MM.1S (cell line): ENCODE data around the gene CPSF3.

Source experiments
- DNase-seq: peaks from one replicate; pipeline ENCODE4 v3.0.0-alpha.2; 2015
- H2AFZ ChIP-seq: fragments of 300-600 bp; sonication (generic); 2 replicates; pipeline ENCODE4 v1.6.0; 2016; ENCODE audit warnings: antibody characterized with exemption, low read length
- H3F3A ChIP-seq: fragments of 300-600 bp; sonication (generic); 2 replicates; pipeline ENCODE4 v1.6.1; 2016; ENCODE audit warnings: mild to moderate bottlenecking, antibody characterized with exemption, low read length, moderate library complexity, mixed read lengths; ENCODE audit not compliant: insufficient read depth
- H3K27ac ChIP-seq: fragments of 300-600 bp; sonication (generic); 2 replicates; pipeline ENCODE4 v1.5.1; 2016; ENCODE audit warnings: mild to moderate bottlenecking, low read length
- H3K27me3 ChIP-seq: fragments of 300-600 bp; sonication (generic); replicated peaks from 2 replicates; pipeline ENCODE4 v1.6.0; 2016; ENCODE audit warnings: low read length; ENCODE audit not compliant: insufficient read depth
- H3K36me3 ChIP-seq: fragments of 300-600 bp; sonication (generic); replicated peaks from 2 replicates; pipeline ENCODE4 v1.6.1; 2016; ENCODE audit warnings: mild to moderate bottlenecking, low read length, mixed read lengths; ENCODE audit not compliant: insufficient read depth
- H3K4me1 ChIP-seq: fragments of 300-600 bp; sonication (generic); 2 replicates; pipeline ENCODE4 v1.6.1; 2016; ENCODE audit warnings: low read length, mixed read lengths
- H3K4me2 ChIP-seq: fragments of 300-600 bp; sonication (generic); 2 replicates; pipeline ENCODE4 v1.6.0; 2016; ENCODE audit warnings: low read depth, low read length
- H3K4me3 ChIP-seq: fragments of 300-600 bp; sonication (generic); 2 replicates; pipeline ENCODE4 v1.5.1; 2016; ENCODE audit warnings: low read length, mixed read lengths
- H3K79me2 ChIP-seq: fragments of 300-600 bp; sonication (generic); 2 replicates; pipeline ENCODE4 v1.6.1; 2016; ENCODE audit warnings: mixed run types, low read length, mixed read lengths
- H3K9ac ChIP-seq: fragments of 300-600 bp; sonication (generic); 2 replicates; pipeline ENCODE4 v1.6.1; 2016; ENCODE audit warnings: low read length, mixed read lengths
- H3K9me2 ChIP-seq: fragments of 300-600 bp; sonication (generic); replicated peaks from 2 replicates; pipeline ENCODE4 v1.6.1; 2016; ENCODE audit warnings: mild to moderate bottlenecking, low read length, mixed read lengths; ENCODE audit not compliant: insufficient read depth
- H3K9me3 ChIP-seq: fragments of 300-600 bp; sonication (generic); replicated peaks from 2 replicates; pipeline ENCODE4 v1.6.1; 2016; ENCODE audit warnings: mild to moderate bottlenecking, low read length, mixed read lengths; ENCODE audit not compliant: insufficient read depth
- H4K20me1 ChIP-seq: fragments of 300-600 bp; sonication (generic); 2 replicates; pipeline ENCODE4 v1.6.1; 2016; ENCODE audit warnings: mild to moderate bottlenecking, low read length, moderate library complexity, mixed read lengths; ENCODE audit not compliant: insufficient read depth
- CTCF ChIP-seq: fragments of 300-600 bp; sonication (generic); IDR thresholded peaks from 2 replicates; pipeline ENCODE4 v1.5.1; 2016; ENCODE audit warnings: antibody characterized with exemption, low read length, mixed read lengths
- EZH2 ChIP-seq: fragments of 300-600 bp; sonication (generic); optimal IDR thresholded peaks from 2 replicates; pipeline ENCODE3; 2017; ENCODE audit warnings: low read depth, mild to moderate bottlenecking, antibody characterized with exemption, low read length, mixed read lengths
- EZH2phosphoT487 ChIP-seq: fragments of 300-600 bp; sonication (generic); IDR thresholded peaks from 2 replicates; pipeline ENCODE4 v1.6.1; 2018; ENCODE audit warnings: antibody characterized with exemption, low read length

Gene CPSF3

GRCh38 chr2:9472511-9472910 lies 49.1 kb downstream of the CPSF3 start:
- no peak overlapping the region for H3K9ac ChIP-seq
- no peaks in the 10 kb centered on the region for H3K36me3 ChIP-seq

GRCh38 chr2:9473308-9473984 lies 50.0 kb downstream of the CPSF3 start:
- Histone ChIP-seq H3K4me1 (no peaks in the 10 kb centered on the region), H3K4me3 (no peak overlapping the region), H3K36me3 (no peaks in the 10 kb centered on the region), H3K9me3 (no peaks in the 10 kb centered on the region), H3F3A (0 out of 2 replicates have a peak, but pooled peaks cover 10% of the 10 kb centered on the region), H3K9ac (no peak overlapping the region), H3K79me2 (no peaks in the 10 kb centered on the region), H3K27ac (no peak overlapping the region), H3K9me2 (no peaks in the 10 kb centered on the region), H4K20me1 (no peaks in the 10 kb centered on the region), H3K4me2 (no peak overlapping the region; the same call in 1 of the 2 replicates), H2AFZ (peak overlapping the region; percentile 77), H3K27me3 (no peaks in the 10 kb centered on the region)
- TF ChIP-seq EZH2phosphoT487 (no peak), CTCF (no peak), EZH2 (no peak)
- DNase-seq = no peak

More at GRCh38 chr2:9472511-9472910, 49.1 kb downstream of the CPSF3 start:
- Histone ChIP-seq H3K4me3 (no peak overlapping the region), H3K4me2 (no peak overlapping the region), H3K9me3 (no peaks in the 10 kb centered on the region), H2AFZ (no peak overlapping the region), H4K20me1 (no peaks in the 10 kb centered on the region), H3F3A (0 out of 2 replicates have a peak, but pooled peaks cover 10% of the 10 kb centered on the region), H3K9me2 (no peaks in the 10 kb centered on the region), H3K4me1 (no peaks in the 10 kb centered on the region), H3K27ac (no peak overlapping the region), H3K27me3 (no peaks in the 10 kb centered on the region), H3K79me2 (no peaks in the 10 kb centered on the region)
- no peak for DNase-seq
- TF ChIP-seq EZH2 (no peak), CTCF (no peak), EZH2phosphoT487 (no peak)

GRCh38 chr2:9473985-9474360 lies 50.5 kb downstream of the CPSF3 start:
- DNase-seq = no peak
- no peaks in the 10 kb centered on the region for H3K27me3 ChIP-seq
- H3K36me3 ChIP-seq = no peaks in the 10 kb centered on the region
- no peaks in the 10 kb centered on the region for H3K79me2 ChIP-seq
- H4K20me1 ChIP-seq = no peaks in the 10 kb centered on the region
- H3K27ac ChIP-seq = no peak overlapping the region
- peak overlapping the region; percentile 77 for H2AFZ ChIP-seq
- H3K4me1 ChIP-seq = no peaks in the 10 kb centered on the region
- TF ChIP-seq CTCF (no peak), EZH2phosphoT487 (no peak)
- peak overlapping the region; percentile 72; the same call in 1 of the 2 replicates for H3K9ac ChIP-seq
- peak overlapping the region; percentile 68 for H3K4me3 ChIP-seq
- no peaks in the 10 kb centered on the region for H3K9me2 ChIP-seq
- peak overlapping the region; percentile 87 for H3K4me2 ChIP-seq
- H3K9me3 ChIP-seq = no peaks in the 10 kb centered on the region
- H3F3A ChIP-seq = 0 out of 2 replicates have a peak, but pooled peaks cover 10% of the 10 kb centered on the region
